Measurements from ENCODE around the gene MIPEP. TPM values are rescaled to one million over a fixed set of nuclear protein-coding genes. Genes with fewer than 3 reads are reported as not detected.

MIPEP gene
- total RNA-seq, 4 donors from 2014 or later: 12.1 to 25.7 (median 19.5) TPM

DNA sequence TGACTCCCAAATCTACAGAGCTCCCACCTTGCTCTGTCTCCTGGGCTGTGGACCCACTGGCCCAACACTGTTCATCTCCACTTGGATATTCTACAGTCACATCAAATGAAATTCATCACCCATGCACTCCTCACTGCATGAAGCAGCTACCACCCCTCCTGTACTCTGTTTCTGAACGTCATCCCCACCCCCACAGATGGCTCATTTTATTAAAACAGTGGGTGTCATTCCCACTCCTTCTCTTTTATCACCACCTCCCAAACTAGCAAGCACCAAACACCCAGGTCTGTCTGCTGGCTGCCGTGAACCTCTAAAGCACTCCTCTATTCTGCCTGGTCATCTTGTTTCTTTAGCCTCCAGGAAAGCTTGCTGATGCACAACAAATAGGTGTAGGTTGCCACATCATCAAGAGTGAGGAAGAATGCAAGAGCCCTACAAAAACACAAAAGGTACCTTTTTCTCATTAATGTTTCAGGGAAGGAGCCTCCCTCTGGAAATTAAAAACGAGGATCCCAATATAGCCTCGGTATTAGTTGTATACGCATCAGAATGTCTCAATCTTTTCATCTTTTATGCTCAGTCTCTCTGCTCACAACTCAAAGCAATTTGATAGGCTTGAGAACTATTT is 91.8 kb downstream of the MIPEP start:
- no peak overlapping the region for H3K27ac ChIP-seq
- H3K27me3 ChIP-seq: no peaks in the 10 kb centered on the region
- H3K4me1 ChIP-seq: peaks cover 0 to 19% (median 0%) of the 10 kb centered on the region in 3 donors
- H3K36me3 ChIP-seq: peaks cover 0 to 4% (median 0%) of the 10 kb centered on the region in 3 donors
- no peak overlapping the region for H3K4me3 ChIP-seq
- DNase-seq: no peak
- no peaks in the 10 kb centered on the region for H3K9me3 ChIP-seq
- TF ChIP-seq, protein P1, sequence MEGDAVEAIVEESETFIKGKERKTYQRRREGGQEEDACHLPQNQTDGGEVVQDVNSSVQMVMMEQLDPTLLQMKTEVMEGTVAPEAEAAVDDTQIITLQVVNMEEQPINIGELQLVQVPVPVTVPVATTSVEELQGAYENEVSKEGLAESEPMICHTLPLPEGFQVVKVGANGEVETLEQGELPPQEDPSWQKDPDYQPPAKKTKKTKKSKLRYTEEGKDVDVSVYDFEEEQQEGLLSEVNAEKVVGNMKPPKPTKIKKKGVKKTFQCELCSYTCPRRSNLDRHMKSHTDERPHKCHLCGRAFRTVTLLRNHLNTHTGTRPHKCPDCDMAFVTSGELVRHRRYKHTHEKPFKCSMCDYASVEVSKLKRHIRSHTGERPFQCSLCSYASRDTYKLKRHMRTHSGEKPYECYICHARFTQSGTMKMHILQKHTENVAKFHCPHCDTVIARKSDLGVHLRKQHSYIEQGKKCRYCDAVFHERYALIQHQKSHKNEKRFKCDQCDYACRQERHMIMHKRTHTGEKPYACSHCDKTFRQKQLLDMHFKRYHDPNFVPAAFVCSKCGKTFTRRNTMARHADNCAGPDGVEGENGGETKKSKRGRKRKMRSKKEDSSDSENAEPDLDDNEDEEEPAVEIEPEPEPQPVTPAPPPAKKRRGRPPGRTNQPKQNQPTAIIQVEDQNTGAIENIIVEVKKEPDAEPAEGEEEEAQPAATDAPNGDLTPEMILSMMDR (IDR thresholded peaks at IDR 0.05): no peak
- no peak for TF ChIP-seq POLR2A (IDR thresholded peaks at IDR 0.05)
- WGBS, 2 donors: 90 to 91% methylated on average over 5 of the region's 5 CpGs
- intact Hi-C loops (cut with DNase I): no loop called here

DNA sequence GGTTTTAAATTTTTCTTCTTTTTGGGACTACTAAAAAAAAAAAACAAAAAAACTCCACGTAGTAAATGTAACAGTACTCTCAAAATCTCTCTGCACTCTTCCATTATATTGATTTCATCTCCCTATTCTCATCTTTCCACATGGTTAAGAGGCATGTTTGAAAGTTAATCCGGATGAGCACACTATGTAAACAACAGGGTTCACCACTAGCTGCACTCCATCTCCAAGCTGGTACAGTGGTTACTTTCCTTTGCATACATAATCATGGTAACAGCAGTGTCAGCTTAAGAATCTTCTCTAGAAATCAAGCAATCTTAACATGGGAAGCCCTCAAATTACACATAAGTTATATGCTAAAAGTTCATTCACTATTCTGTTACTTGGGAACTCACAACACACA is 92.6 kb downstream of the MIPEP start:
- DNase-seq: no peak
- Histone ChIP-seq H3K4me3 (no peak overlapping the region), H3K27ac (no peak overlapping the region), H3K36me3 (peaks cover 0 to 4% (median 0%) of the 10 kb centered on the region in 3 donors), H3K4me1 (peaks cover 0 to 19% (median 0%) of the 10 kb centered on the region in 3 donors), H3K27me3 (no peaks in the 10 kb centered on the region), H3K9me3 (no peaks in the 10 kb centered on the region)
- TF ChIP-seq, protein P1 (IDR thresholded peaks at IDR 0.05): no peak
- TF ChIP-seq POLR2A (IDR thresholded peaks at IDR 0.05): no peak
- WGBS, 2 donors: 36 to 44% methylated on average over 2 of the region's 2 CpGs
- intact Hi-C loops (cut with DNase I): no loop called here

DNA sequence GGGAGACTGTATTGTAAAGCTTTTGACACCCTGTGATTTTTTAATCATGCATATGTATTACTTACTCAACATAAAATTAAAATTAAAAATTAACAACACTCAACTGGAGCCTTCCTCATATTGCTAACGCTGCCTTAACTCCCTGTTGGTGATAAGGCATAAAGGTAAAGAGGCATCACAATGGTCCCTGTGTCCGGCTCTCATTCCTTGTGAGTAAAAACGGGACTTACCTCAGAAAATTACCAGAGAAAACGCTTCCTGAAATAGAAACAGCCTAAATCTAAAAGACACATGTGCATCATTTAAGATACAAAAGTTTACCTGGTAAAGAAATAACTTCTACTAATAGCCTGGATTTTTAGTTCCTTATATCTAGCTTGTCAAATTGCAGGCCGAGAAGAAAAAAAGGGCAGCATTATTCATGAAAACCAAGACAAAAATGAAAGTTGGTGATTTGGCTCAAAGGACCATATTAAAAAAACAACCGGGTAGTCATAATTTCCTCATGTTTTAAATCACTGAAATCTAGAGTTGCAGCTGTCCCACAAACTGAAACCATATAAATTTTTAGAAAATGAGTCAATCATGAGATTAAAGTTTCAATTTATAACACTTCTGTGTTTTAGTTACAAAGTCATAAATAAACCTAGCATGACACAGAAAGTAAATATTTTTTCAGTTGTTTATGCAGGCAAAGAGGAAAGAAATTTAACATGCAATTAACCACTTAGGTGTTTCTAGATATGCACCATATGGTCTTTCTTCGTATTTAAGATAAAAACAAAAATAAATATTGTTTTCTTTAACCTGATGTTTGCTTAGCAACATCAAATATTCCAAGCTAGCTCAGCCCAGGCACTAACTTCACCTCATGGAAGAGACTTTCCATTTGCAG is 94.7 kb downstream of the MIPEP start:
- WGBS, 2 donors: 50 to 55% methylated on average over 7 of the region's 7 CpGs
- intact Hi-C loops (cut with DNase I): no loop called here
- Histone ChIP-seq H3K9me3 (no peaks in the 10 kb centered on the region), H3K36me3 (peaks cover 0 to 4% (median 0%) of the 10 kb centered on the region in 3 donors), H3K4me1 (peaks cover 0 to 30% (median 0%) of the 10 kb centered on the region in 3 donors), H3K4me3 (peak overlapping the region in 1 of 4 donors; percentile 9), H3K27ac (peak overlapping the region in 2 of 4 donors; percentile 34 to 36), H3K27me3 (no peaks in the 10 kb centered on the region)
- no peak for TF ChIP-seq POLR2A (IDR thresholded peaks at IDR 0.05)
- TF ChIP-seq, protein P1 (IDR thresholded peaks at IDR 0.05): no peak
- DNase-seq: no peak

DNA sequence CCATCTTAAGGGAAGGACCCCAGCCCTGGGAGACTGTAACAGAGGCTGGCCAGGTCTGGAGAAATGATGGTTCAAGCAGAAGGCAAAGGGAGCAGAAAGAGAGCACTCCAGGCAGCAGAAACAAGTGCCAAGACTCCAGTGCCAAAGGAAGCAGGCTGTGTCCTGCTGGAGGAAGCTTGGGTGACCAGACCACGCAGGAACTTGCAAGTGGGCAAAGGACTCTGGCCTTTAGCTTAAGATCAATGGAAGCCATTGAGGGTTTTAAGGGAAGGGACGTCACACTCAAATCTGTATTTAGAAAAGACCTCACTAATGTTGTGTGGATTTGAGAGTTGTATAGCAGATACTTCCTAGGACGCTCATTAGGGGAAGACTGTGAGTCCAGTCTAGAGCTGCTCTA is 95.5 kb downstream of the MIPEP start:
- Histone ChIP-seq H3K4me3 (no peak overlapping the region), H3K27ac (peak overlapping the region in 2 of 4 donors; percentile 30 to 36), H3K9me3 (no peaks in the 10 kb centered on the region), H3K36me3 (peaks cover 0 to 4% (median 0%) of the 10 kb centered on the region in 3 donors), H3K27me3 (no peaks in the 10 kb centered on the region), H3K4me1 (peaks cover 0 to 33% (median 0%) of the 10 kb centered on the region in 3 donors)
- DNase-seq: no peak
- TF ChIP-seq, protein P1 (IDR thresholded peaks at IDR 0.05): no peak
- no peak for TF ChIP-seq POLR2A (IDR thresholded peaks at IDR 0.05)
- 76 to 93% methylated on average over 3 of the region's 3 CpGs for WGBS, 2 donors
- intact Hi-C loops (cut with DNase I): no loop called here

DNA sequence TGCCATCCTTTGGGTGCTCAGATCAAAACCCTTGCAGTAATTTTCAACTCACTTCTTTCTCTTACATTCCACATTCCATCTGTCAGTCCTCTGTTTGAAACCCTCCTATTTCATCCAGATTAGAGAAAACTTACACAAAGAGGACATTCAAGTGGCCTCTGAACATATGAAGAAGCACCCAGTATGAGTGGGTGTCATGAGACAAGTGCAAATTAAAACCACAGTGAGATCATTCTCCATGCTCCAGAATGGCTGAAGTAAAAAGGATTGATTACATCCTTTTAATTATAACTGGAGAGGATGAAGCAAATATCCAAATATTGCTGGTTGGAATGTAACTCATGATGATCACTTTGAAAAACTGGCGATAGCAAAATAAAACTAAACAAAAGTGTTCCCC is 96.5 kb downstream of the MIPEP start:
- H3K36me3 ChIP-seq: no peaks in the 10 kb centered on the region
- H3K4me1 ChIP-seq: peaks cover 0 to 33% (median 0%) of the 10 kb centered on the region in 3 donors
- intact Hi-C loops (cut with DNase I): no loop called here
- no peaks in the 10 kb centered on the region for H3K27me3 ChIP-seq
- WGBS, 2 donors: 78 to 85% methylated on average over 1 of the region's 1 CpG
- no peaks in the 10 kb centered on the region for H3K9me3 ChIP-seq
- DNase-seq: no peak
- TF ChIP-seq, protein P1 (IDR thresholded peaks at IDR 0.05): no peak
- TF ChIP-seq POLR2A (IDR thresholded peaks at IDR 0.05): no peak
- H3K4me3 ChIP-seq: no peak overlapping the region
- no peak overlapping the region for H3K27ac ChIP-seq

Data from esophagus squamous epithelium (tissue), 5 donors.